DND-41 (cell line): ENCODE results near the gene CHMP4A.

Source experiments
- ATAC-seq: fragments of 200-7000 bp; cut with Tn5 transposase; 3 replicates; pipeline ENCODE4 v1.9.1; 2021; ENCODE audit warnings: low read depth; ENCODE audit not compliant: insufficient read depth
- DNase-seq: peaks from one replicate; pipeline ENCODE4 v3.0.0-alpha.2; 2020
- H2AFZ ChIP-seq: 2 replicates; pipeline ENCODE4 v1.6.0; 2012; ENCODE audit warnings: low read depth, low read length
- H3K27ac ChIP-seq: 2 replicates; pipeline ENCODE4 v1.5.1; 2012; ENCODE audit warnings: low read length, inconsistent platforms
- H3K27me3 ChIP-seq: fragments of 200-600 bp; sonication (generic); 2 replicates; pipeline ENCODE4 v1.6.0; 2012; ENCODE audit warnings: low read length, mild to moderate bottlenecking, inconsistent platforms; ENCODE audit not compliant: insufficient read depth, poor library complexity
- H3K36me3 ChIP-seq: 2 replicates; pipeline ENCODE4 v1.5.1; 2012; ENCODE audit warnings: low read length, inconsistent platforms; ENCODE audit not compliant: insufficient read depth
- H3K4me1 ChIP-seq: 2 replicates; pipeline ENCODE4 v1.5.1; 2012; ENCODE audit warnings: mild to moderate bottlenecking, low read length; ENCODE audit not compliant: insufficient read depth
- H3K4me2 ChIP-seq: 2 replicates; pipeline ENCODE4 v1.6.0; 2012; ENCODE audit warnings: mild to moderate bottlenecking, moderate library complexity, low read length, inconsistent platforms; ENCODE audit not compliant: insufficient read depth
- H3K4me3 ChIP-seq, 2 experiments: fragments of 200-600 bp in 1 of 2; shearing (Covaris generic) in 1 of 2; 2 replicates each; pipeline ENCODE4 v1.5.1; 2012 to 2016; ENCODE audit warnings: inconsistent platforms in 2 of 2, low read length in 2 of 2, mild to moderate bottlenecking in 2 of 2, low read depth in 1 of 2, moderate library complexity in 1 of 2
- H3K79me2 ChIP-seq: 2 replicates; pipeline ENCODE4 v1.6.0; 2012; ENCODE audit warnings: low read length, inconsistent platforms; ENCODE audit not compliant: insufficient read depth
- H3K9ac ChIP-seq: 2 replicates; pipeline ENCODE4 v1.6.0; 2012; ENCODE audit warnings: low read depth, mild to moderate bottlenecking, inconsistent platforms, low read length, moderate library complexity
- H3K9me3 ChIP-seq: 2 replicates; pipeline ENCODE4 v1.5.1; 2012; ENCODE audit warnings: low read length, moderate library complexity, mild to moderate bottlenecking, inconsistent platforms; ENCODE audit not compliant: insufficient read depth, severe bottlenecking
- H4K20me1 ChIP-seq: 2 replicates; pipeline ENCODE4 v1.6.0; 2012; ENCODE audit warnings: low read length; ENCODE audit not compliant: insufficient read depth
- EZH2 ChIP-seq: IDR thresholded peaks from 3 replicates; pipeline ENCODE4 v1.6.1; 2012; ENCODE audit warnings: borderline replicate concordance, low read depth, mild to moderate bottlenecking, moderate library complexity, low read length, inconsistent platforms; ENCODE audit not compliant: severe bottlenecking
- TF ChIP-seq, protein P1 (sequence below): IDR thresholded peaks from 2 replicates; pipeline ENCODE4 v1.5.1; 2012; ENCODE audit warnings: borderline replicate concordance, low read length, moderate library complexity, mild to moderate bottlenecking; ENCODE audit not compliant: poor library complexity, severe bottlenecking; ENCODE audit errors: extremely low read depth

Gene CHMP4A

DNA sequence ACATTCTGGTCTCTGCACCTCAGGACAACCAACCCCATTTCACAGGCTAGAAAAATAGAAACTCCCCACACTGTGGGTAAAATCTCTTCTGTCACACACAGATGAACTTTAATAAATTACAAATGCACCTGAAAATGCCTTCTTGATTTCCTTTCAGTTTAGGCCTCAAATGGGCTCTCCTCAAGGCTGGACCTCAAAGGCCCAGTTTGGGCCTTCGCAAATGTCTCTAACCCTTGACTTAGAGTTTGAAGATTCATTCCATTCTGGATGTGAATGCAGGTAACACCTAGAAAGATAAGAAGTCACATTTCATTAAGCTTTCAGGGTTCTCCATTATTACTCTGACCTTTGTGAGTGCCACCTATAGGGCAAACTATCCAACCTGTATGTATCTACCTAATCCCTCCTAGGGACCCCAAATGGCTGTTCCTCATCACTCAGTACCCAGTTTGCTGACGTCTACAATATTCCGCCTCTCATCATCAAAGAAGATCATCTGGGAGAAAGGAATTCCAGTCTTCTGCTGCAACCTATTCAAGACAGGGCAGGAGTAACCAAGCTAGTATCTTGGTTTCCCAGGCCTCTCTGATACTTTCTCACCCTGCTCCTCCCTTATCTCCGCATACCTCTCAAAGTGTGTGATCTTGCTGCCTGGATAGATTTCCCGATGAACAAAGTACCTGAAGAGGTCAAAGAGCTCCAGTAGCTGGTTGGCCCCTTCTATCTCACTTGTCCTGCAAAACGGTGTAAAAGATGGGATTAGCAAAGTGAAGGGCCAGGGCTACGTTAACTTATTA is 776 bp upstream of the CHMP4A start:
- TF ChIP-seq, protein P1, sequence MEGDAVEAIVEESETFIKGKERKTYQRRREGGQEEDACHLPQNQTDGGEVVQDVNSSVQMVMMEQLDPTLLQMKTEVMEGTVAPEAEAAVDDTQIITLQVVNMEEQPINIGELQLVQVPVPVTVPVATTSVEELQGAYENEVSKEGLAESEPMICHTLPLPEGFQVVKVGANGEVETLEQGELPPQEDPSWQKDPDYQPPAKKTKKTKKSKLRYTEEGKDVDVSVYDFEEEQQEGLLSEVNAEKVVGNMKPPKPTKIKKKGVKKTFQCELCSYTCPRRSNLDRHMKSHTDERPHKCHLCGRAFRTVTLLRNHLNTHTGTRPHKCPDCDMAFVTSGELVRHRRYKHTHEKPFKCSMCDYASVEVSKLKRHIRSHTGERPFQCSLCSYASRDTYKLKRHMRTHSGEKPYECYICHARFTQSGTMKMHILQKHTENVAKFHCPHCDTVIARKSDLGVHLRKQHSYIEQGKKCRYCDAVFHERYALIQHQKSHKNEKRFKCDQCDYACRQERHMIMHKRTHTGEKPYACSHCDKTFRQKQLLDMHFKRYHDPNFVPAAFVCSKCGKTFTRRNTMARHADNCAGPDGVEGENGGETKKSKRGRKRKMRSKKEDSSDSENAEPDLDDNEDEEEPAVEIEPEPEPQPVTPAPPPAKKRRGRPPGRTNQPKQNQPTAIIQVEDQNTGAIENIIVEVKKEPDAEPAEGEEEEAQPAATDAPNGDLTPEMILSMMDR: peak; percentile 9
- TF ChIP-seq EZH2: no peak

DNA sequence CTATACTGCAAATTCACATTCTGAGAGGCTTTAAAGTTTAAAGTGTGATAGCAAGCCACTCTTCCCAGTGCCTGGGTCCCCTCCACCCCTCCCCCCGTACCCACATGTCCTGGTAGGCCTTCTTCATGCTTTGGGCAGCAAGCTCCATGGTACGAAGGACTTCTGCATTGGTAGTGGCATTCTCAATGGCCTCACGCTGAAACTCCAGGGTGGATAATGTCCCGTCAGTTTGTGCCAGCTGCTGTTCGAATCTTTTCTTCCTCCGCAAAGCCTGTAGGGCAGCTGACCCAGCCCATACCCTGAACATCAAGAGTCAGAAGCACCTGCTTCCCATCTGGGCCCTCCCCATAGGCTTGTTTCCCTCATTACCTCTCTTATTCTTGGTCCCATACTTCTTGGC is 2.0 kb downstream of the CHMP4A start:
- H3K27ac ChIP-seq: no peak overlapping the region
- H3K36me3 ChIP-seq: peaks cover 50% of the 10 kb centered on the region
- no peak overlapping the region for H3K4me3 ChIP-seq
- no peaks in the 10 kb centered on the region for H3K27me3 ChIP-seq
- no peak overlapping the region for H3K9ac ChIP-seq
- no peaks in the 10 kb centered on the region for H3K9me3 ChIP-seq
- H4K20me1 ChIP-seq: no peaks in the 10 kb centered on the region
- no peak for ATAC-seq
- no peak overlapping the region for H2AFZ ChIP-seq
- H3K4me2 ChIP-seq: peak overlapping the region; percentile 92
- no peak for DNase-seq
- H3K79me2 ChIP-seq: peaks cover 43% of the 10 kb centered on the region
- TF ChIP-seq, protein P1: no peak
- no peak for TF ChIP-seq EZH2
- peaks cover 39% of the 10 kb centered on the region for H3K4me1 ChIP-seq

More for the DNA sequence above, 776 bp upstream of the CHMP4A start:
- H3K9me3 ChIP-seq: no peaks in the 10 kb centered on the region
- H3K4me2 ChIP-seq: peak overlapping the region; percentile 92
- no peak for ATAC-seq
- peaks cover 37% of the 10 kb centered on the region for H3K36me3 ChIP-seq
- peak overlapping the region; percentile 61 to 89; a peak in 3 of 4 replicates for H3K4me3 ChIP-seq
- H3K9ac ChIP-seq: peak overlapping the region; percentile 84
- DNase-seq: no peak
- H3K79me2 ChIP-seq: peaks cover 49% of the 10 kb centered on the region
- no peaks in the 10 kb centered on the region for H3K27me3 ChIP-seq
- H3K27ac ChIP-seq: peak overlapping the region; percentile 86
- H3K4me1 ChIP-seq: peaks cover 47% of the 10 kb centered on the region
- H2AFZ ChIP-seq: peak overlapping the region; percentile 90
- H4K20me1 ChIP-seq: no peaks in the 10 kb centered on the region

DNA sequence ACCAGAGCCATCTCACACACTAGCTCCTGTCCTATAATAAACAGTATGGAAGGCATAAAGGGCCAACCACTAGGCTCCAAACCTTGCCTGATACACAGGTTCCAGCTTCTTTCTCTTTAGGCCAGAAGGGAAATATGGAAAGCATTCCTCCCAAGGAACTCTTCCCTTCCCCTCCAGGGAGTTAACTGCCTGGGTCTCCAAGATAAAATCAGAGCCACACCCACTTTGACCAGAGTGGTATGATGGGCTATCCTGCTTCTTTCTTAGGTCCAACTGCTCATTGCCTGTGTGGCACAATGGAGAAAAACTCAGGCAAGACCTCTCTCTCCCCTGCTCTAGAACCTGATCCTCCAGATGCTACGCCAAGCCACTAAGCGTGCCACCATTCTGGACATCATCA is 5.7 kb downstream of the CHMP4A start:
- Histone ChIP-seq H3K4me1 (peaks cover 14% of the 10 kb centered on the region), H3K27me3 (no peaks in the 10 kb centered on the region), H3K9me3 (peaks cover 3% of the 10 kb centered on the region), H3K79me2 (peaks cover 22% of the 10 kb centered on the region), H3K9ac (no peak overlapping the region), H3K27ac (no peak overlapping the region), H3K4me2 (no peak overlapping the region), H4K20me1 (no peaks in the 10 kb centered on the region), H2AFZ (no peak overlapping the region), H3K36me3 (peaks cover 78% of the 10 kb centered on the region), H3K4me3 (no peak overlapping the region)
- DNase-seq: no peak
- no peak for ATAC-seq
- no peak for TF ChIP-seq EZH2
- TF ChIP-seq, protein P1: no peak
